Heart right ventricle (tissue), 16 donors: ENCODE results near the gene WDR81. TPM values are rescaled to one million over a fixed set of nuclear protein-coding genes. Genes with fewer than 3 reads are reported as not detected.

ENCODE experiments used
- ATAC-seq, 8 donors: fragments of 200-7000 bp; cut with Tn5 transposase; one replicate each; pipeline ENCODE4 v1.9.1; 2020; ENCODE audit warnings: mild to moderate bottlenecking in 8 of 8, moderate library complexity in 8 of 8, moderate number of reproducible peaks in 1 of 8
- DNase-seq, 2 donors: peaks; one replicate each; pipeline ENCODE4 v3.0.0-alpha.2; 2020
- H3K27ac ChIP-seq, 10 donors: fragments of 200-600 bp; sonication (generic) in 2 of 10; one replicate each; pipeline versions ENCODE4 v1.5.0 to v1.8.0; 2020 to 2022; ENCODE audit warnings: mild to moderate bottlenecking in 3 of 10
- H3K27me3 ChIP-seq, 7 donors: fragments of 200-600 bp; one replicate each; pipeline ENCODE4 v1.8.0; 2021 to 2022; ENCODE audit warnings: mild to moderate bottlenecking in 2 of 7
- H3K36me3 ChIP-seq, 9 donors: fragments of 200-600 bp; sonication (generic) in 1 of 9; one replicate each; pipeline versions ENCODE4 v1.5.0 to v1.8.0; 2020 to 2022; ENCODE audit warnings: mild to moderate bottlenecking in 2 of 9
- H3K4me1 ChIP-seq, 9 donors: fragments of 200-600 bp; sonication (generic) in 1 of 9; one replicate each; pipeline versions ENCODE4 v1.5.0 to v1.8.0; 2020 to 2022; ENCODE audit warnings: mild to moderate bottlenecking in 4 of 9
- H3K4me3 ChIP-seq, 10 donors: fragments of 200-600 bp; sonication (generic) in 2 of 10; one replicate each; pipeline versions ENCODE4 v1.5.0 to v1.8.0; 2020 to 2022; ENCODE audit warnings: mild to moderate bottlenecking in 7 of 10, moderate library complexity in 2 of 10
- H3K9me3 ChIP-seq, 11 donors: fragments of 200-600 bp in 10 of 11; sonication (generic) in 2 of 11; one replicate each; pipeline versions ENCODE4 v1.5.0 to v1.8.0; 2013 to 2022; ENCODE audit warnings: mild to moderate bottlenecking in 2 of 11, control low read depth in 1 of 11, moderate library complexity in 1 of 11
- WGBS, 2 donors: extraction: QIAGEN DNeasy Blood & Tissue Kit; methylation state at CpG; one replicate each; pipeline ENCODE4 v1.1.7; 2013; ENCODE audit warnings: inconsistent platforms in 1 of 2; 5-methylcytosine and 5-hydroxymethylcytosine counted together
- intact Hi-C, 10 donors: fragments of 100-400 bp; cut with DNase I; formaldehyde crosslinking; loops; one replicate each; pipeline versions ENCODE4 v1.11.1 to v1.14.2; 2022
- polyA plus RNA-seq, 2 donors: library from polyadenylated mRNA; stranded (reverse); fragments of 200-250 nt; gene quantifications; one replicate each; pipeline ENCODE4 v1.2.3, GENCODE V29; 2013
- total RNA-seq, 10 donors: library from RNA; stranded (reverse); fragmentation: NEBNext Ultra II Directional in 3 of 10; extraction: Animal tissue kit (Norgen Biotek cat#: 25700) in 3 of 10; gene quantifications; one replicate each; pipeline versions ENCODE4 v1.2.1 to v1.2.4, GENCODE V29; 2021 to 2023
- TF ChIP-seq, protein P1 (sequence below), 9 donors: fragments of 200-600 bp; sonication (generic) in 2 of 9; IDR thresholded peaks; one replicate each; pipeline versions ENCODE4 v1.5.0 to v1.8.0; 2021 to 2022; ENCODE audit warnings: antibody characterized with exemption in 9 of 9, mild to moderate bottlenecking in 5 of 9, moderate library complexity in 1 of 9
- donor health status: Arrhythmogenic right ventricular cardiomyopathy.
- donor health status: ischemic (EF 13 %, LVEDD 7.1; RV severe dilation, severe dysfunction).
- donor health status: healthy with polysubstance abuse.
- donor health status: DM: no; HTN: yes; CAD: no.
- donor health status: DM: no; HTN: no; CAD: no.
- donor health status: ischemic (EF 25% LVEDD 6.9; RV normal size, moderate dysfunction).
- donor health status: ischemic (EF 25% LVEDD 5.7; RV mildly dilated, moderate dysfunction).
- donor health status: healthy.
- donor health status: DM: yes; HTN: yes; CAD: no.
- donor health status: Ischemic cardiomyopathy.
- donor health status: ischemic (EF 35%, LVEDD 5.7; RV mildly dilated, moderate dysfunction).
- donor health status: nonischemic (EF 11% LVEDD 7.7; RV severe dilation, severe dysfunction).
- donor health status: DM: yes; HTN: yes; CAD: no.
- donor health status: PGD.
- donor health status: ischemic (EF 29% LVEDD 5.4; RV normal size, mild dysfunction).
- donor health status: nonischemic (EF 23%, LVEDD 6.1; RV moderate dilation, normal function).

WDR81 gene
- total and polyA plus RNA-seq, 12 donors: 7.7 to 16.9 (median 9.2) TPM

DNA sequence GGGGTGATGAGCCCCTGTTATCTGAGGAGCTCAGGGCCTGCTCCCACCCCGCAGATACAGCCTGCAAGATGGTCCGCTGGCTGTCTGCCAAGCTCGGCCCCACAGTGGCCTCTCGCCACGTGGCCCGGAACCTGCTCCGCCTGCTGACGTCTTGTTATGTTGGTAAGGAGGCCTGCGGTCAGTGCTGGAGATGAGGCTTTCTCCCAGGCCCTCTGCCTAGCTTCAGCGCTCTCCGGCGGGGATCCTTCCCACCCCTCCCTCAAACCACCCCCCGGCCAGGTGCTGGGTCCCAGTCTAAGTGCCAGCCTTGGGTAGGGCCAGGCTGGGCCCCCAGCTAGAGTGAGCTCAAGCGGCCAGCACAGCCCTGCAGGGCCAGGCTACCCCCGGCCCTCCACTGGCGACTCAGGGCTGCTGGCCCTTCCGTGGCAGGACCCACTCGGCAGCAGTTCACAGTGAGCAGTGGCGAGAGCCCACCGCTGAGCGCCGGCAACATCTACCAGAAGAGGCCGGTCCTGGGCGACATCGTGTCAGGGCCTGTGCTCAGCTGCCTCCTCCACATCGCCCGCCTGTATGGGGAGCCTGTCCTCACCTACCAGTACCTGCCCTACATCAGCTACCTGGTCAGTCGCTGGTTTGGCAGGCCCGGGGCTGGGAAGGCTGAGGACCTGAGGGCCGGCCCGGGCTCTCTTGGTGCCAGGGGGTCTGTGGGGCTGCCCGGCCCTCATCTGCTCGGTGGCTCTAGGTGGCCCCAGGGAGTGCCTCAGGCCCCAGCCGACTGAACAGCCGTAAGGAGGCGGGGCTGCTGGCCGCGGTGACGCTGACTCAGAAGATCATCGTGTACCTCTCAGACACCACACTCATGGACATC is 6.1 kb downstream of the WDR81 start:
- H3K4me3 ChIP-seq: peak overlapping the region in 8 of 10 donors; percentile 4 to 36 (median 26)
- peak overlapping the region; percentile 51 to 93 (median 88) for H3K27ac ChIP-seq
- H3K9me3 ChIP-seq: no peaks in the 10 kb centered on the region
- H3K27me3 ChIP-seq: no peaks in the 10 kb centered on the region
- intact Hi-C loops: loop anchor here in 1 of 10 donors (10.0 kb wide), 1 partner anchor 134 kb away; no protein-coding TSS in a partner anchor
- ATAC-seq: peak; percentile 59 to 88 (median 84)
- peaks cover 0 to 96% (median 12%) of the 10 kb centered on the region in 9 donors for H3K36me3 ChIP-seq
- DNase-seq: peak; percentile 86 to 88
- 73 to 75% methylated on average over 40 of the region's 40 CpGs for WGBS, 2 donors
- TF ChIP-seq, protein P1, sequence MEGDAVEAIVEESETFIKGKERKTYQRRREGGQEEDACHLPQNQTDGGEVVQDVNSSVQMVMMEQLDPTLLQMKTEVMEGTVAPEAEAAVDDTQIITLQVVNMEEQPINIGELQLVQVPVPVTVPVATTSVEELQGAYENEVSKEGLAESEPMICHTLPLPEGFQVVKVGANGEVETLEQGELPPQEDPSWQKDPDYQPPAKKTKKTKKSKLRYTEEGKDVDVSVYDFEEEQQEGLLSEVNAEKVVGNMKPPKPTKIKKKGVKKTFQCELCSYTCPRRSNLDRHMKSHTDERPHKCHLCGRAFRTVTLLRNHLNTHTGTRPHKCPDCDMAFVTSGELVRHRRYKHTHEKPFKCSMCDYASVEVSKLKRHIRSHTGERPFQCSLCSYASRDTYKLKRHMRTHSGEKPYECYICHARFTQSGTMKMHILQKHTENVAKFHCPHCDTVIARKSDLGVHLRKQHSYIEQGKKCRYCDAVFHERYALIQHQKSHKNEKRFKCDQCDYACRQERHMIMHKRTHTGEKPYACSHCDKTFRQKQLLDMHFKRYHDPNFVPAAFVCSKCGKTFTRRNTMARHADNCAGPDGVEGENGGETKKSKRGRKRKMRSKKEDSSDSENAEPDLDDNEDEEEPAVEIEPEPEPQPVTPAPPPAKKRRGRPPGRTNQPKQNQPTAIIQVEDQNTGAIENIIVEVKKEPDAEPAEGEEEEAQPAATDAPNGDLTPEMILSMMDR (IDR thresholded peaks at IDR 0.05): no peak
- peaks cover 0 to 53% (median 17%) of the 10 kb centered on the region in 9 donors for H3K4me1 ChIP-seq

DNA sequence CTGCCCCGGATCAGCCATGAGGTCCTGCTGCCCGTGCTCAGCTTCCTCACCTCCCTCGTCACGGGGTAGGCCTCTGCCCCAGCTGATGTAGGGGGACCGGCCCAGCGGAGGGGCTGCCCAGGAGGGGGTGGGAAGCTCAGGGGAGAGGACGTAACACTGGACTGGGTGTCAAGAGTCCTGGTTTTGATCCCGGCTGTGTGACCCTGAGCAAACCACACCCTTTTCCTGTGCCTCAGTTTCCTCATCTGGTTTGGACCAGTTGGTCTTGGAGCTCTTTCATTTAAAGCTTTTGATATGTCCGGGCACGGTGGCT is 6.6 kb downstream of the WDR81 start:
- H3K27ac ChIP-seq: peak overlapping the region; percentile 51 to 93 (median 88)
- DNase-seq: no peak
- intact Hi-C loops: loop anchor here in 1 of 10 donors (10.0 kb wide), 1 partner anchor 134 kb away; no protein-coding TSS in a partner anchor
- peaks cover 2 to 52% (median 20%) of the 10 kb centered on the region in 9 donors for H3K4me1 ChIP-seq
- TF ChIP-seq, protein P1 (IDR thresholded peaks at IDR 0.05): no peak
- H3K36me3 ChIP-seq: peaks cover 0 to 99% (median 12%) of the 10 kb centered on the region in 9 donors
- peak overlapping the region in 6 of 10 donors; percentile 4 to 36 (median 30) for H3K4me3 ChIP-seq
- H3K27me3 ChIP-seq: no peaks in the 10 kb centered on the region
- no peaks in the 10 kb centered on the region for H3K9me3 ChIP-seq
- 82 to 86% methylated on average over 10 of the region's 10 CpGs for WGBS, 2 donors
- no peak for ATAC-seq

DNA sequence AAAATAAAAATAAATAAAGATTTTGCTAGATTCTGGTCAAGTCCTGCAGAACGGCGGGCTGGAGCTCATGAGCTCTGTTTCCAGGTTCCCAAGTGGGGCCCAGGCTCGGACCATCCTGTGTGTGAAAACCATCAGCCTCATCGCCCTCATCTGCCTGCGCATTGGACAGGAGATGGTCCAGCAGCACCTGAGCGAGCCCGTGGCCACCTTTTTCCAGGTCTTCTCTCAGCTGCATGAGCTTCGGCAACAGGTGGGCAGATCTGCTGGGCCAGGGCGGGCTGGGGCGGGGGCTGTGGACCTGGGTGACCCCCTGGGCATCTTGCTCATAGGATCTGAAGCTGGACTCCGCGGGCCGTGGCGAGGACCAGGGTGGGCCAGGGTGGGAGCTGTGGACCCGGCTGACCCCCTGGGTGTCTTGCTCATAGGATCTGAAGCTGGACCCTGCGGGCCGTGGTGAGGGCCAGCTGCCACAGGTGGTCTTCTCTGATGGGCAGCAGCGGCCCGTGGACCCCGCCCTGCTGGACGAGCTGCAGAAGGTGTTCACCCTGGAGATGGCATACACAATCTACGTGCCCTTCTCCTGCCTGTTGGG is 7.8 kb downstream of the WDR81 start:
- TF ChIP-seq, protein P1 (IDR thresholded peaks at IDR 0.05): no peak
- WGBS, 2 donors: 93 to 95% methylated on average over 22 of the region's 22 CpGs
- Histone ChIP-seq H3K4me3 (no peak overlapping the region), H3K27me3 (no peaks in the 10 kb centered on the region), H3K4me1 (peaks cover 11 to 52% (median 25%) of the 10 kb centered on the region in 9 donors), H3K36me3 (peaks cover 0 to 96% (median 11%) of the 10 kb centered on the region in 9 donors), H3K27ac (no peak overlapping the region), H3K9me3 (no peaks in the 10 kb centered on the region)
- no peak for ATAC-seq
- intact Hi-C loops: loop anchor here in 1 of 10 donors (10.0 kb wide), 1 partner anchor 132 kb away; no protein-coding TSS in a partner anchor
- DNase-seq: no peak

DNA sequence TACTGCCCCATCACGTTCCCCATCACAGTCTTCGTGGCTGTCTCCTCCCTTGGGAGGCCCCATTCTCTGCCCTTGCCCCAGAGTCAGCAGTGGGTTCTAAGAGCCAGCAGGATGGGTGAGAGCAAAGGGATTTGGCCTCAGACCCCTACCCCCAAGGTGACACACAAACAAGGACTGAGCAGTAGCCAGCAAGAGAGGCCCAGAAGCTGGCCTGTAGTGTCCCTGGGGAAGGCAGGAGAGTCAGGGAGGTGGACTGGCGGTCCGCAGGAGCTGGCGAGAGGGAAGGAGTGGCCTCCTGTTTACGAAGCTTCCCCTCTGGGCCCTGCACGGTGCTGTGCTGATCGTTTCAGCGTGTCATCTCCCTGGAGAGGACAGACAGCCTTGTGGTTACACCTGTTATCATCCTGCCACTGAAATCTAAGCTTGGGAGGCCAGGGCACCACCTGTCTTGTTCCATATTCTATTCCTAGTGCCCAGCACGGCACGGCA is 8.4 kb downstream of the WDR81 start:
- H3K4me3 ChIP-seq: no peak overlapping the region
- WGBS, 2 donors: 66 to 83% methylated on average over 11 of the region's 11 CpGs
- peaks cover 0 to 96% (median 10%) of the 10 kb centered on the region in 9 donors for H3K36me3 ChIP-seq
- ATAC-seq (no peak), DNase-seq (no peak)
- no peaks in the 10 kb centered on the region for H3K9me3 ChIP-seq
- H3K4me1 ChIP-seq: peaks cover 11 to 54% (median 29%) of the 10 kb centered on the region in 9 donors
- no peak overlapping the region for H3K27ac ChIP-seq
- TF ChIP-seq, protein P1 (IDR thresholded peaks at IDR 0.05): no peak
- intact Hi-C loops: loop anchor here in 1 of 10 donors (10.0 kb wide), 1 partner anchor 132 kb away; no protein-coding TSS in a partner anchor
- H3K27me3 ChIP-seq: no peaks in the 10 kb centered on the region
